ENCODE results near the gene CLTCL1.

Gene CLTCL1

DNA sequence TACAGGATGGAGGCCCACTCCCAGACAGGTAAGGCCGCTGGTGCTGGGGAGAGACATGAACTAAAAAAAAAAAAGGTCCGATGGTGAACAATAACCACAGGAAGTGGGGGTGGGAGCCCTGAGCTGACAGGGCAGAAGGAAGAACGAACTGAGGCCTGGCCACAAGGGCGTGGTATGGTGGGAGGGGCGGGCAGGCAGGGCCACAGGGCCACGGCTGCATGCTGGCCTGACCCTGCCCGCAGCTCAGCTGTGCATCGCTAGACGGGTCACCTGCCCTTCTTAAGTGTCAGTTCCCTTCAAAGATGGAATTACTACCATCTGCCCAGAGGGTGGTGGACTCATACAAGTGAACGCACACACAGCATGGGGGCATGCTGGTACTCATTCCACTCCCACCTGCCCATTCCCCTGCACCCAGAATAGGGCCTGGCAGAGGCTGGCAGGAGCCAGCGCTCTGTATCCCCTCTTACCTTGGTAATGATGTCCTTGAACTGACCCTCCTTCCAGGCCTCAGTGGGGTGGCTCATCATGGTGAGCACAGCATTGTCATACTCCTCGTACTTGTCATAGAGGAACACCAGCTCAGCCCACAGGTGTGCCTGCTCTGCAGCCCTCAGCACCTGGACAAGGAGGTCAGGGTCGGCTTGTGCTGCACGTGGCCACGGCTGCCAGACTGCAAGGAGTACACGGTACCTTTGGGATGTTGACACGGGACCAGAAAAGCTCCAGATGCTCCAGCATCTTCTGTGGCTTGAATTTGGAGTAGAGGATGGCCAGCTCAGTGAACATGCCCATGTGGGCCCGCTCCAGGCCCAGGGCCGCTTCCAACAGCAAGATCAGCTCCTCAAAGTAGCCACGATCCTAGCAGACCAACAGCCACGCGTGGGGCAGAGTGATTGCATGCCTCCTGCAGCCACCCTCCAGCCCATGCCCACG is 95.5 kb downstream of the CLTCL1 start:
- no peak for DNase-seq (ENCODE audit: low read depth in 2 of 2)

DNA sequence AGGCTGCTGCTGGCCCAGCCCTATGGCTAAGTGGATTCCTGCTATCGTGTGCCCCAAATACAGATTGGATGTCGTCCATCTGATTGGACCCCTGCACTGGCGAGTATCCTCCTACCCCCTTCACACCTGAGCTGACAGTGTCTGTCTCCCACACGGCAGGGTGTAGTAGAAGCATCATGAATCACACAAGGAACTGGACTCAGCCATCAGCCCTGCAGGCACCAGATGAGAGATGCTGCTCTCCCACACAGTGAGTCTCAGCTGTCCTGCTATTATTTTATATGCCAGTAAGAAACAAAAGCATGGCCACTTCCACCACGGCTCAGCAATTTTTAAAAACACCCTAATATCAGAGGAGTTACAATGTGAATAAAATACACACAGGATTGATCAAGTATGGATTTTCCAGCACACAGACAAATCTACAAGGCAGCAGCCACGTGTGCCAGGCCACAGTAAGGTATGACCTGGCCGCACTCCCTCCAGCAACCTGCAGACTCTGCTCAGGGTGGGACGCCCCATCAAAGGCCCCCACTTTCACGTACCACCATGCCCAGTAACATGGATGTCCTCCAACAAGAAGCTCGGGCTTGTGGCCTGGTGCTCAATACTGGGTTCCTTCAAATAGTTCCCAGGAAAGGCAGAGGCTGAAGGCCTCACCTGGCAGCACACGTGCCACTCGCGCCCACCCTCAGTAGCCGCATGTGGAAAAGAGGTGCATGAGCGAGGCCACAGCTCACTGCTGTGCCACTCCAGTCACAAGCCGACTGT is 96.6 kb downstream of the CLTCL1 start:
- no peak for DNase-seq (ENCODE audit: low read depth in 2 of 2)

DNA sequence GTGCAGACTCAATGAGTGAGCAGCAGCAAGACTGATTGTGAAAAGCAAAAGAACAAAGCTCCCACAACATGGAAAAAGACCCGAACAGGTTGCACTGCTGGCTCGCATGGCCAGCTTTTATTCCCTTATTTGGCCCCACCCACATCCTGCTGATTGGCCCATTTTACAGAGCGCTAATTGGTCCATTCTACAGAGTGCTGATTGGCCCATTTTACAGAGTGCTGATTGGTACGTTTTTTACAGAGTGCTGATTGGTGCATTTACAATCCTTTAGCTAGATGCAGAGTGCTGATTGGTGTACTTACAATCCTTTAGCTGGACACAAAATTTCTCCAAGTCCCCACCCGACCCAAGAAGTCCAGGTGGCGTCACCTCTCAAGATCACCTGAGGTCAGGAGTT is 97.6 kb downstream of the CLTCL1 start:
- DNase-seq (ENCODE audit: low read depth in 2 of 2): no peak

DNA sequence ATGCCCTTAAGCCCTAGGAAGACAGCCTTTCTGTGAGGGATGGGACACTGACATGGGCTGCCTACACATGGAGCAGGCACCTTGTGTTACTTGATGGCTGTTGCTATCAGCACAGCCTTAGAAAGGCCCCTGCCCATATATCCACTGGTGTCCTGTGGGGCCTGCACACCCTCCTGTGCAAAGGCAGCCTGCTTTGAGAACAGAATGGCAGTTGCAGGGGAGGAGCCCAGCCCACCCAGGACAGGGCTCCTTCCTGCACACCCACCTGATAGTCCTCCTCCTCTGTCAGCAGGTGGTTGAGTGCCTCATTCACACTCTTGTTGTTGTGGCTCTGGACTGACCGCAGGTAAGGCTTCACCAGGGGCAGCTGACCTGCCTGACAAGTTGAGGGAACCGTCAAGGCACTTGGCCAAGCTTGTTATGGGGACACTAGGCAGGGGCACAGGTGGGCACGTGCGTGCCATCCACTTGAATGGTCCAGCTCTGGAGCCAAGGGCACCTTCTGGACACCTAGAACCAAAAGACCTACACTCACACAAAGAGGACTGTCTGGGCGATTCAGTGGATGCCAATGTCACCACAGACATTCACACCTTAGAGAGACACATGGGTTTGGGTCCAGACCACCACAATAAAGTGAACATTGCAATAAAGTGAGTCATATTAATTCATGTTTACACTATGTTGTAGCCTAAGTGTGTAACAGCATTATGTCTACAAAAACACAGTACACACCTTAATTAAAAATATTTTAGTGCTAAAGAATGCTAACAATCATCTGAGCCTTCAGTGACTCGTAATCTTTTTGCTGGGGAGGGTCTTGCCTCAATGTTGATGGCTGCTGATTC is 103.6 kb downstream of the CLTCL1 start:
- no peak for DNase-seq (ENCODE audit: low read depth in 2 of 2)

DNA sequence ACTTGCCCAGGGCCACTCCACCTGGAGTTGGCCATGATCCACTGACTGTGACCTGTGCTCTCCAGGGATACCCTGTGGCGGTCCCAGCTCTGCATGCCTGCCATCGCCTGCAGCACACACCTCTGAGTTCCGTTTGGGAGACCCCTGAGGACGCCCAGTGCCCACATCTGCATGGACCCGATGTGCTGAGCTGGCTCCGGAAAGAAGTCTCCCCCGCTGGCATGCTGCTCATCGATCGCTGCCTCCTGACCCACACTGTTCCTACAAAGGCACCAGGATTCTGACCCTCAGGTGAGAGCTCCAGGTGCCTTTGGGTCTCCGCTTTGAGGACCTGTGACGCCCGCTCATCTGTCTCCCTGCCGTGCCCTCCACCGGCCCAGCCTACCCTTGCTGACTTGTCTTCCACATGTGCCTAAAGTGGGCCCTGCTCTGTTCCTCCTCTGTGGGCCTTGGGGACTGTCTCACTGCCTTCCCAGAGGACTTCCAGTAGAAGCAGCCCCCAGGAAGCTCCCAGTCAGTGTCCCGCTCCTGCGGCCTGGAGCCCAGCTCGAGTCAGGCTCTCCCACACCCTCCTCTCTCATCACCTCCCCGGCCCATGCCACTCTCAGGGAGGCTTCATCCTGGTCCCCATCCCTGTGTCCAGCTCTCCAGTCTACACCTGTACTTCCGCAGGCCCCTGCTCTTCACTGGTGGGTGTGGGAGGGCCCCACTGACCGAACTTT is 107.1 kb downstream of the CLTCL1 start:
- no peak for DNase-seq (ENCODE audit: low read depth in 2 of 2)

DNA sequence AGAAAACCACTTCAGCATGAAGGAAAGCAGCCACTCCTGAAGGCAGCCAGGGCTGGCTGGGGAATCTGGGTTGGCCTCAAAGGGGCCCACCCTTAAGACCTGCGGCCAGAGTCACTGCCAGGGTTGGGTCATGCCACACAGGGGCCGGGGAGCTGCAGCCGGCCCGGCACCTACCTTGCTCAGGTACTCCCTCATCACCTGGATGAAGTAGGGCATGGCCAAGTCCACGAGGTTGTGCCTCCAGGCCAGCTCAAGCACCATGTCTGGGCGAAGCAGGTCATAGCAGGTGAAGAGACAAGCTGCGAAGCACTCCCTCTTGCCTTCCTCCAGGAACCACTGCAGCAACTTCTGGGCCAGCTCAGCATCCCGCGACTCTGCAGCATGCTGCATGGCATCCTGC is 108.3 kb downstream of the CLTCL1 start:
- no peak for DNase-seq (ENCODE audit: low read depth in 2 of 2)

DNA sequence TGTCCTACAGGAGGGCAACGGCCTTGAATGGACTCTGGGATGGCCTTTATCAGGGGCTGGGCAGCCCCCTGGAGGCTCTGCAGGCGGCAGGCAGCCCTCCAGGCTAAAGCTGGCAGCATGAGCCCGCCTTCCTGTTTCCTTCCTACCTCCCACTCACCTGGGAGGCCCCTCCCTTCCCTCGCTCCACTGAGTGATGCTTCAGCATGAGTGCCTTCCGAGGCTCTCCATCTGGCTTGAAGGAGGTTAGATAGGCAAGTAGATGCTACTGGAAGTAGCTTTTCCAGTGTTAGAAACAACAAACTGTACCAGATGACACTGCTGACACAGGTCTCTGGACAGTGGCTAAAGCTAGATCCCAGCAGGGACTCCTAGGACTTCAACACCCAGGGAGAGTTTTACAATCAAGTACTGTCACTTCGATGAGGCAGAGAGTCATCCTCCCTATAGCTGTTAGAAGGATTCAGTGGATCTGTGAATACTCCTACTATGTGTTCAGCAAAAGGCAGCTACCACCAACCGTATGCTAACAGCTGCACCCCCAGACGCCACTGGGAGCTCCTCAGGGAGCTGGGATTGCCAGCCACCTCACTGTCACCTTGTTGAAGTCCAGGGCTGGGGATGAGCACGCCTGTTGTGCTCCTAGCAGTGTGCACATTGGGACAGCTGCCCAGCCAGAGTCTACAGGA is 108.9 kb downstream of the CLTCL1 start:
- DNase-seq (ENCODE audit: low read depth in 2 of 2): no peak

DNA sequence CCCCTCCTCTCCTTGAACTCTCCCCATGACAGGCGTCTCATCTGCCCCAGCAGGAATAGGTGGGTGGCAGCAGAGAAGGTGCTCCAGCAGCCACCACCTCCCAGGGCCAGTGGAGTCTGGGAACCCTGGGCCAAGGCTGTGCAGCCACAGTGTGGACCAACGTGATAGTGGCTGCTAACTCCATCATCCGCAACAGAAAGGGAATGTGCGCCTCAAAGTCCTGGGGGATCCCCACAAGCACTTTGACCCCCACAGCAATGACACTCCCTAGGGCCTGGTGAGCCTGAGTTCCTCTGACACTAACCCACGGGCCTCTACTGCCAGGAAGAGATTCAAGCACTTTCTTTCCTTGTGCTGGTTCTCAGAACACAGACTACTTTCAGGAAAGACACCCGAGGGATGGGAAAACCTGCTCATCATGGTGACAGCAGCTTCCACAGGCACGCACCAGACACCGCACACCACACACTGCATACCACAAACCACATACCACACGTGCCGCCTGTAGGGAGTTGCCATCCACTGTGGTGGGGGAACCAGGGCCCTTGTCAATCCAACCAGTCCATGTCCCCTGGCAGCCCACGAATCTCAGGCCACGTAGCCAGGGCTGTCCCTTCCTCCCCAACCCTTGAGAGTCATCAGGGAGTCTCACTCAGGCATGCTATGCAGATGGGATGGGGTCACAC is 109.6 kb downstream of the CLTCL1 start:
- DNase-seq (ENCODE audit: low read depth in 2 of 2): no peak

DNA sequence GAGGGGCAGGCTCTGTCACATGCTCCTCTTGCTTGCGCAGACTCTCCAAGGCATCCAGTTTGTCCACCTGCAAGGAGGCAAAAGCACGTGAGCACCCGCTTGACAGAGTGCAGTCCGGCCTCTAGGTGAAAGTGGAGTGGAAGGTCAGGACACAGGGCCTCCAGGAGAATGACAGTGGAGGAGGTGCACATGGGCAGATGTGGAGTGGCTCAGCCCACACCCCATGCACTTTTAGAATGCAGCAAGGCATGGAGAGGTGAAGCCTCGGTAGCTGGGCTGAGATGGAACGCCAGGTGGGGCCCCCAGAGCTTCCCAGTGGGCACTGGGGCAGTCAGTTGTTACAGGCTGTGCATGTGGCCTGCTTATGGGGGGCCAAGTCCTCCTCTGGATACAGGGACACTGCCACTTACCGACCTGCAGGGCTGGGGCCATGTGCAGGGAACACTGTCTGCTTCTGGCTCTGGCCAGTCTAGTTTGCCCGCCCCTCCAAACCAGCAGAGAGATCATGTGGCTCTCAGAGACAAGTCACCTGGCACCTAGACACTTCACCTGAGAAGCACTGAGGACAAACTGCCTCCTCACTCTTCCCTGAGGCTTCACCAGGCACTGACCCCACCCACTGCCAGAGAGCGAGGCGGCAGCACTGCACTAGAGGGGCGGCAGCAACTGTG is 110.6 kb downstream of the CLTCL1 start:
- DNase-seq (ENCODE audit: low read depth in 2 of 2): no peak

DNA sequence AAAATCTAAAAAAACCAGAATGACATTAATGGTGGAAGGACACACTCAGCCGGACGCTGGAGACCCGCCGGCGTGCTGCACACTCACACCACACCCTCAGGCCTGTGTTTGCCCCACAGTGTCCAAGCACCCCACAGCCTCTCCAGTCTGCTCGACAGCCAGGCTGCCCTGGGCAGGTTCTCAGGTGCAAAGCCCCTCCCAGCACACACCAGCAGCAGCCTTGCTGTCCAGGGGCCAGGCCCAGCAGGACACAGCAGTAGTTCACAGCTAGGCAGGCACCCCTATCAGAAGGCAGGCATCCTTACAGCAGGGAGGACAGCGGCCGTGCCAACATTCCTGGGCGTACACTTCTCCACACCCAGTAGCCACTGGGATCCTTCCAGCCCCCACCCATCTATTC is 111.3 kb downstream of the CLTCL1 start:
- DNase-seq (ENCODE audit: low read depth in 2 of 2): no peak

DNA sequence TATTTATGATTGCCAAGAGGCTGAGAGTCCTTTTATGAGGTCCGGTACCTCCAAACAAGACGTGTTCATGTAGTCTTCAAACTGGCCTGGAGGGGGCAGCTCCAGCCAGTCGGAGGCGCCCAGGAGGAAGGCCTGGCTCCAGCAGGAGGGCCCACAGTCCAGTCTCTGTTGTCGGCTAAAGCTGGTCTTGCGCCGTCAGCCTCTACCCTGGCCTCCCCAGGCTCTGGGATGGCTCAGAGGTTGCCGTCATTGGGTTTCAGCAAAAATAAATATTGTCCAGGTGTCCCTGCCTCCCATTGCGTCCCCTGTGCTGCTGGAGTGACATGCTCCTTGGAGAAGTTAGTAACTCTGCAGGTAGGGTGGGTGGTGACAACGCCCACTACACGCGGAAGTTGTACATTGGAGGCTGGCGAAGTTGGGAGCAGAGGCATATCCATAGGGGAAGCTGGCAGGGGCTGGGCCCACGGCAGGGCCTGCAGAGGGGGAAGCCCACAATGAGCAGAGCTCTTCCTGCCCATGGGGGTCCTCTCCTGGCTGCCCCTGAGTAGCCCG is 111.9 kb downstream of the CLTCL1 start:
- DNase-seq (ENCODE audit: low read depth in 2 of 2): no peak

DNA sequence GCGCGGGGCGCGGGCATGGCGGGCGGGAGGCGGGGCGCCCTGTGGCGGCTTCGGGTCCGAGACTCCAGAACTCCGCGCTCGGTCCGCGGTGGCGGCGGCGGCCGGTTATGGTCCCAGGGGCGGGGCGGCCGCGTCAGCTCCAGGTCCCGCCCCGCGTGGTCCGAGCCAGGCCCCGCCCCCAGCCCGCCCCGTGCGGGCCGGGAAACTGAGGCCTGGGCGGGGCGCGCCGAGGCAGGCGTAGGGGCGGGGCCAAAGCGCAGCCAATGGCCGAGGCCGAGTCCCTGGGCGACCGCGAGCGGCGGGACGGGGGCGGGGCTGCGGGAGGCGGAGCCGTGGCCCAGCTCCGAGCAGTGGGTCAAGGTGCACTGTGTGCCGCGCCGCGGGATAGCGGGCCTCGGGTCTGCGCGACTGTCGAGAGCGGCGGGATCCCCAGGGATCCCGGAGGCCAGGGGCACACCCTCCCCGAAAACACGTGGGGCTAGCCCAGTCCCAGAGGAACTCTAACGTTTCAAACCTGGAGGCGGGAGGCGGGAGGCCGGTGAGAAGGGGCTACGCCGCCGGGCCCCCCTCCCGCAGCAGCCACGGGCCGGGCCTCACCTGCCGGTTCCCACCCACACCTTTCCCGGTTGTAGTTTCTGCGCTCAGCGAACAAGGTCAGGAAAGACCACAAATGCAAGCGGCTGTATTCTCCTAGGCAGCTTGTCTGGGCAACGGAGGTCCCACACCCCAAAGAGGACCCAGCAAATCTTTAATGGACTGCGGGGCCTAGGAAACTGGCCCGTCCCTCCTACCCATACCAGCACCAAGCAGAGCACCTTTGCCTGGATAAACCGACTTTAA is 112.6 kb downstream of the CLTCL1 start, which contains the start of gene SLC25A1:
Gene SLC25A1 (minus strand): TSS at position 80 of the 840 bp plus-strand sequence. CDS start 63 bp downstream, at position 17.
- peak; percentile 38 to 71 for DNase-seq (ENCODE audit: low read depth in 2 of 2)

DNA sequence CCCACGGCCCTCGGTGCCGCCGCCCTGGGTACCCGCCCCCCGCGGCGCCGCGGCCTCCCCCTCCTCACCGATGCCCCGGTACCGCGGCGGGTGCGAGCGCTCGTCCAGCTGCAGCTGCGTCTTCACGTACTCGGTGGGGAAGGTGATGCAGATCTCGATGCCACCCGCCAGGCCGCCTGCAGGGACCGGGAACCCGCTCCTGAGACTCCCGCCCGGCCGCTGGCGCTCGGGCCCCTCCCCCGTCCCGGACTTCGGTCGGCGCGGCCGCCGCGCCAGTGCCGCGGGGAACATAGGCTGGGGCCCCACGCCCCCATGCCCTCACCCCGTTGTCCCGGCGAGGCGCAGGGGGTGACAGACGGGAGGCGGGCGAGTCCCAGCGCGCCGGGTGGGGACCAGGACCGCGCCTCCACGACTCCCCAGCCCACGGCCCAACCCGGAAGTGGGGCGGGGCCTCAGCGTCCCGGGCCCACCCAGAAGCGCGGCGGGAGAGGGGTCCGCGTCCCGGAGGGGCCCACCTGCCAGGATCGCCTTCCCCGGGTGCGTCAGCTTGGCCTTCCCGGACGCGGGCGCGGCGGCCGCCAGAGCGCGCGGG is 113.4 kb downstream of the CLTCL1 start:
- no peak for DNase-seq (ENCODE audit: low read depth in 2 of 2)

DNA sequence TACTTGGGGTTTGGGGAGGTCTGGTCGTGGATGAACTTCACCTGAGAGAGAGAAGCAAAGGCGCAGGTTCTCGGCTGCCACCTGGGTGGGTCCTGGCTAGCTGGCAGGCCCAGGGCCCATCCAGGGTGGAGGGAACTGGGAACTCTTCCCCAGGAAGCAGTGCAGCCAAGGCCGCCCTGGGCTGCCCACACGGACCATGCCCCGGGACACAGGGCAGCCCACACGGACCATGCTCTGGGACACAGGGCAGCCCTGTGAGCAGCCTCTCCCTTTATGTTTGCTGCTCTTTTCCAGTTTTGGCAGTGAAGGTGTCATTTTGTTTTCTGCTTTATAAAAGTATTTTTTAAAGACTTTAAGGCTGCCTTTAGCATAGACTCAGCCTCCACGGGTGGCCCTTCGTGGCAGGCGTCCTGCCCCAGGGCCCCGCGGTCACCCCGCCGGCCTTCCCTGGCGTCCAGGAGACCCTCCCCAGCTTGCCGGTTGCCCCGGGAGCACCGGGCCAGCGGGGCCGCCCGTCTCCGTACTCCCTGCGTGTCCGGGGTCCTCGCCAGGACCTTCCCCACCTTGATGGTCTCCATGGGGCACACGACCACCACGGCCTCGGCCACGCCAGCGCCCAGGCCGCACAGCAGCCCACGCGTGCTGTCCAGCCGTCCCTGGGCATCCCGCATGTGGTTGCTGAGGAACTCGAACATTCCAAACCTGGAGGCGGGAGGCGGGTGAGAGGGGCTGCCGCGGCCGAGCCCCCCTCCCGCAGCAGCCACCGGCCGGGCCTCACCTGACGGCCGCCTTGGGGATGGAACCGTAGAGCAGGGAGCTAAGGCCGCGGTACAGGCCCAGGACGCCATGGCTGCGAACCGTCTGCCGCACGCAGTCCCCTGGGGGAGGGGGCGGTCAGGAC is 114.1 kb downstream of the CLTCL1 start:
- DNase-seq (ENCODE audit: low read depth in 2 of 2): no peak

DNA sequence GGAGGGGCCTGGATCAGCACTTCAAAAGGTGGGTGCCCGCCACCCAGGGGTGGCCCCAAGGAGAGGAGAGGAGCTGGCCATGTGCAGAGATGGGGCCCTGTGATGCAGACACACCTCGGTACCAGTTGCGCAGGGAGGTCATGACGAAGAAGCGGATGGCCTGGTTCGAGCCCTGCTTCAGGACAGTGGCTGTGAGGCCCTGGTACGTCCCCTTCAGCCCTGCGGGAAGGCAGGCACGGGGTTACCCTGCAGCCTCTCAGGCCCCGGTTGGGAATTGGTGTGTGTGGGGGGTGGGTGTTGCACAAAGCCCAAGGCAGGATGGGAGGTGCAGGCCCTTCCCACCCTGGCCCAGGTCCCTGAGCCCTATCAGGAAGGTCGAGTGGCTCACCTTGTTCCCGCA is 114.8 kb downstream of the CLTCL1 start:
- DNase-seq (ENCODE audit: low read depth in 2 of 2): no peak

DNA sequence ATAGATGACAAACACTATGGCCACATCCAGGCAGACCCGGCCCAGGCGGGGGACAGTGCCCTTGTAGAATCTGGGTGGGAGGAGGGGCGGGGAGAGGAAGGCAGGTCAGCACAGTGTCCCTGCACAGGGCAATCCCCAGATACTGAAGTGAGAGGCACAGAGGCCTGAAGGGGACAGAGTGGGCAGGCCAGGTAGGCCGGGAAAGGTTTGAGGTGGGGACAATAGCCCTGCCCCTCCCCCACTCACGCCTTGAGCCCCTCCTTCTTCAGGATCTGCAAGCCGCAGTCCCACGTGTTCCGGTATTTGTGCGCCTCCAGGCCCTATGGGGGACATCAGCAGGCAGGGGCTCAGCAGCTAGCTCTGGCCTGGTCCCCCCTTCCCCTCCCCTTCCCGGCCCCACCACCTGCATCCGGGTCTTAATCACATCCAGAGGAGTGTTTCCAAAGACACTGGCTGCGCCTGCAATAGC is 115.3 kb downstream of the CLTCL1 start:
- DNase-seq (ENCODE audit: low read depth in 2 of 2): no peak

Data from stimulated activated CD4-positive, alpha-beta T cell treated with anti-CD3 and anti-CD28 coated beads, Interleukin-1b, Interleukin-23, amount 100 ng/mL, for 1 hour (primary cell).